ENCODE measurements around the gene FNDC3B.

- TF ChIP-seq CTCF (conservative IDR thresholded peaks at IDR 0.05; ENCODE audit: low read length) (no peak), EZH2phosphoT487 (IDR thresholded peaks at IDR 0.05; ENCODE audit: borderline replicate concordance) (no peak)
Measured at GRCh38 chr3:172279191-172279640, 239.8 kb downstream of the FNDC3B start.

All from Loucy (cell line).